T1000 (cell line): ENCODE results near the gene ALG8.
"Not testable (repeated sequence)": the region's sequence is repeated elsewhere in the genome, so short reads cannot be mapped to it uniquely, and the experiment has no call there.

Experiments used
- DNase-seq: peaks from one replicate; lab custom pipeline; 2025; ENCODE audit warnings: mixed read lengths; lab: John Stamatoyannopoulos, UW

The ALG8 gene

DNA sequence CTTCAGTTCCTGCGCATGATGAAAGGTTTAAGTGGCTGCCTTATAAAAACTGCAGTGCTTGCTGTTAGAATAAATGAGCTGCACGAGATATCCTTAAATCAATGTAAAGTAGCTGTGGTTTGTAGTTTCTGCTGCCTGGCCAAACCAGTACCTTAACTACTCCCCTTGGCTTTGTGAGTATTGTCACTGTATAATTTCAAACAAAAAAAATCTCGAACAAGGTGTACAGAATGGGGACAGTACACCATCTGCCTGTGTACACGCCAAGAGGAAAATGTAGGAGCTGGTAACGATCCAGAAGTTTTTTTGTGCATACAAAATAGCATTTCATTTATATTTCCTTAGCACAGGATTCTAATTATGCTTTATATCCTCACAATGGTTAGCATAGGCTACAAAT lies 39.2 kb downstream of the ALG8 start:
- DNase-seq, result no peak

DNA sequence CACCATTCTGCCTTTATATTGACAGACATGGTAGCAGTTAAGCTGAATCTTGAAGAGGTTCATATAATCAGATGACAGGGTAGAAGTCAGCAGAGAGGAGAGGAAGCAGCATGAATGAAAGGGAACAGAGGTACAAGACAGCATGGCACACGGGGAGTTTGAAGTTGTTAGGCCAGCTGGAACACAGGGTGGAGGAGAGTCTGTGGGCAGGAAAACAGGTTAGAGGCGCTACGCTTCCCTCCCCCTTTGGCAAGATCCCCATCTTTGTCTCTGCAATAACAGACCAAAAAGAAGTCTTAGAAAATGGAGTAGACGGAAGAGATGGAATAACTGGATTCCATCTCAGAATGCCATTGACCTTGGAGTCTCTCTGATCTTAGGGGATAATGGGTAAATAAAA lies 39.8 kb downstream of the ALG8 start:
- no peak for DNase-seq

DNA sequence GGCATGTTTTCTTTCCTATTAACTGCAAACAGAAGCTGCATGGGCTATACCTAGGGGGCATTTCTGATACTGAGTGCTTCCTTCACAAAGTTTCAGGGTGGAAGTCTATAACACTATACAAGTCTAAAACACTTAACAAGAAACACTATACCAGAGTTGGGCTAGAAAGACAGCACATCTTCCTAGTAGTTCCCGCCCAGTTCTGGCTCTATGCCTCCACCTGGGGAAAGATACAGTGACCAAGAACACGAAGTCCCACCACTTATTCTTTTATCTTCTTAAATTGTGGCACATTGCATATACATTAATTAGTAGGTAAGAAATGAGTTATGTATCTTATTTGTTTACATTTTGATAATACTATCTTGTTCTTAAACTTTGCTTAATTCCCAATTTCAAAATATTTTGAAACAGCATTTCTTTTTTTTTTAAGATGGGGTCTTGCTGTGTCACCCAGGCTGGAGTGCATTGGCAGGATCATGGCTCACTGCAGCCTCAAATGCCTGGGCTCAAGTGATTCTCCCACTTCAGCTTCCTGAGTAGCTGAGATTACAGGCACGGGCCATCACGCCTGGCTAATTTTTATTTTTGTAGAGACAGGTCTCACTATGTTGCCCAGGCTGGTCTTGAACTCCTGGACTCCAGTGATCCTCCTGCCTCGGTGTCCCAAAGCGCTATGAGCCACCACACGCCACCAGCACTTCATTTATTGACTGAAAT lies 41.6 kb downstream of the ALG8 start:
- no peak for DNase-seq

DNA sequence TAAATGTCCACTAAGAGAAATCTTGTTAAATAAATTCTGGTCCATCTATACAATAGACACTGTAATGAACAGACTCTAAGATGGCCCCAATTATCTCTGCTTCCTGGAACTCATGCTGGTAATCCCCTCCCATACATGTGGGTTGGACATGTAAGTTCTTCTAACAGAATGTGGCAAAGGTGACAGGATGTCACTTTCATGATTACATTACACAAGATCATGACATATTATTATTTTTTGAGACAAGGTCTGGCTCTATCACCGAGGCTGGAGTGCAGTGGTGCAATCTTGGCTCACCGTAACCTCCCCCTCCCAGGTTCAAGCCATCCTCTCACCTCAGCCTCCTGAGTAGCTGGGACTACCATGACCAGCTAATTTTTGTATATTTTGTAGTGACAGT lies 45.2 kb downstream of the ALG8 start:
- DNase-seq, result no peak

DNA sequence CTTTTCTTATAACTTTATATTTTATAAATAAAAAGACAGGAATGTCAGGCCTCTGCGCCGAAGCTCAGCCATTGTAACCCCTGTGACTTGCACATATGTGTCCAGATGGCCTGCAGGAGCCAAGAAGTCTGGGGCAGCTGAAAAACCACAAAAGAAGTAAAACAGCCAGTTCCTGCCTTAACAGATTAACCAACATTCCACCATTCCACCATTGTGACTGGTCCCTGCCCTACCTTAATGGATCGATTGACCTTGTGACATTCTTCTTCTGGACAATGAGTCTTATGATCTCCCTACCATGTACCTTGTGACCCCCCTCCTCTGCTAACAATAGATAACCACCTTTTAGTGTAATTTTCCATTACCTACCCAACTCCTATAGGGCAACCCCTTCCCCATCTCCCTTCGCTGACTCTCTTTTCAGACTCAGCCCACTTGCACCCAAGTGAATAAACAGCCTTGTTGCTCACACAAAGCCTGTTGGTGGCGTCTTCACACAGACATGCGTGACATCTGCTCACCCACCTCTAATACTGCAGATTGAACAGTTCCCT lies 52.8 kb downstream of the ALG8 start:
- not testable (repeated sequence) for DNase-seq

DNA sequence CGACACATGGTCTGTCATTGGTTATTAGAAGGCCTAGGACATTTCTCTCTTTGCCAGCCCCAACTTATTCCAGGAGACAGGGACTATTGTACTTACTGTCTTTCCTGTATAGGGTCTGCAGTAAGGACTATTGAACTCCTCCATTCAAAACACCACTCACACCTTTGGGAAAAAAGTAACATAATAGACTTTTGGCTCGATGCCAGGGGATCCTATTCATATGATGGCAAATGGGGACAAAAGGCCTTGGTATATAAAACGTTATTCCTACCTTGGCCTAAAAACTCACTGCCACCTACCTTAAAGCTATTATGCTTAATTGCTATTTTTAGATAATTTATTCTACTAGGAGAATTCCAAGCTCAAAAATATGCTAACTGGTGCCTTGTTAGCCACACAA lies 53.5 kb downstream of the ALG8 start:
- no peak for DNase-seq

DNA sequence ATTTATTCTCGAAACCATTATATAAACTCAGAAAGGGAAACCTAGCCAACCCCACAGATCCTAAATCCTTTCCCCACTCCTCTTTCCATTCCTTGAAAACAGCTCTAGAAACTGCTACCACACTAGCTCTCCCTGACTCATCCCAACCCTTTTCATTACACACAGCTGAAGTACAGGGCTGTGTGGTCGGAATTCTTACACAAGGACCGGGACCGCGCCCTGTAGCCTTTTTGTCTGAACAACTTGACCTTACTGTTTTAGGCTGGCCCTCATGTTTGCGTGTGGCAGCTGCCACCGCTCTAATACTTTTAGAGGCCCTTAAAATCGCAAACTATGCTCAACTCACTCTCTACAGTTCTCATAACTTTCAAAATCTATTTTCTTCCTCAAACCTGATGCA lies 54.9 kb downstream of the ALG8 start:
- not testable (repeated sequence) for DNase-seq

DNA sequence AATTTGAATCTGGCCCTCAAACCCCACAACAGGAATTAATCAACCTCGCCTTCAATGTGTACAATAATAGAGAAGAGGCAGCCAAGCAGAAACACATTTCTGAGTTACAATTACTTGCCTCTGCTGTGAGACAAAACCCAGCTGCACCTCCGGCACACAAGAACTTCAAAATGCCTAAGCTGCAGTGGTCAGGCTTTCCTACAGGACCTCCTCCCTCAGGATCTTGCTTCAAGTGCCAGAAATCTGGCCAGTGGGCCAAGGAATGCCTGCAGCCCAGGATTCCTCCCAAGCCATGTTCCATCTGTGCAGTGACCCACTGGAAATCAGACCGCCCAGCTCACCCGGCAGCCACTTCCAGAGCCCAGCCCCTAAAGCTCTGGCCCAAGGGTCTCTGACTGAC lies 56.4 kb downstream of the ALG8 start:
- no peak for DNase-seq

DNA sequence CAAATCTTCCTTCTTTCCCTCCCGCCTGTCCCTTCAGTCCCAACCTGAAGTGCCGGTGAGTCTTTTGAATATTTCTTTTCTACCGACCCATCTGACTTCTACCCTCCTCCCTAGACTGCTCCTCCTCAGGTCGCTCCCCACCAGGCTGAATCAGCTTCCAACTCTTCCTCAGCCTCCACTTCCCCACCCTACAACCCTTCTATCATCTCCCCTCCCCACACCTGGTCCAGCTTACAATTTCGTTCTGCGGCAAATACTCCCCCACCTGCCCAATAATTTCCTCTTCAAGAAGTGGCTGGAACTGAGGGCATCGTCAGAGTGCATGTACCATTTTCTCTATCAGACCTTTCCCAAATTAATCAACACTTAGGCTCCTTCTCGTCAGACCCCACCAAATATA lies 57.3 kb downstream of the ALG8 start:
- DNase-seq, result no peak

DNA sequence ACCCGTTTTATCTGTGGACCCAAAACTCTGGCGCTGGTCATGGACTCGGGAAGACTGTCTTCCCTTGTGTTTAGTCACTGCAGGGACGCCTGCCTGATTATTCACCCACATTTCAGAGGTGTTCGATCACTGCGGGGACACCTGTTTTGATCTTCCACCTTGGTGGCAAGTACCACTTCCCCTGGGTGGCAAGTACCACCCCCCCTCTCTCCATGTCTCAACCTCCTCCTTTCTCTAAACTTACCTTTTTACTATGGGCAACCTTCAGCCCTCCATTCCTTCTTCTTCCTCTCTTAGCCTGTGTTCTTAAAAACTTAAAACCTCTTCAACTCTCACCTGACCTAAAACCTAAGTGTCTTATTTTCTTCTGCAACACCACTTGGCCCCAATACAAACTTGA lies 57.8 kb downstream of the ALG8 start:
- no peak for DNase-seq

DNA sequence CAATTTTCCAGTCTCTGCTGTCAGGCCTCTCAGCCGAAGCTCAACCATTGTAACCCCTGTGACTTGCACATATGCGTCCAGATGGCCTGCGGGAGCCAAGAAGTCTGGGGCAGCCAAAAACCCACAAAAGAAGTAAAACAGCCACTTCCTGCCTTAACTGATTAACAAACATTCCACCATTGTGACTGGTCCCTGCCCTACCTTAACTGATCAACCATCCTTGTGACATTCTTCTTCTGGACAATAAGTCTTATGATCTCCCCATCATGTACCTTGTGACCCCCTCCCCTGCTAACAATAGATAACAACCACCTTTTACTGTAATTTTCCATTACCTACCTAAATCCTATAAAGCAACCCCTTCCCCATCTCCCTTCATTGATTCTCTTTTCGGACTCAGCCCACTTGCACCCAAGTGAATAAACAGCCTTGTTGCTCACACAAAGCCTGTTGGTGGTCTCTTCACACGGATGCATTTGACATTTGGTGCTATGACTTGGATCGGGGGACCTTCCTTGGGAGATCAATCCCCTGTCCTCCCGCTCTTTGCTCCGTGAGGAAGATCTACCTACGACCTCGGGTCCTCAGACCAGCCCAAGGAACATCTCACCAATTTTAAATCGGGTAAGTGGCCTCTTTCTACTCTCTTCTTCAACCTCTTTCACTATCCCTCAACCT lies 58.5 kb downstream of the ALG8 start:
- DNase-seq, result no peak

DNA sequence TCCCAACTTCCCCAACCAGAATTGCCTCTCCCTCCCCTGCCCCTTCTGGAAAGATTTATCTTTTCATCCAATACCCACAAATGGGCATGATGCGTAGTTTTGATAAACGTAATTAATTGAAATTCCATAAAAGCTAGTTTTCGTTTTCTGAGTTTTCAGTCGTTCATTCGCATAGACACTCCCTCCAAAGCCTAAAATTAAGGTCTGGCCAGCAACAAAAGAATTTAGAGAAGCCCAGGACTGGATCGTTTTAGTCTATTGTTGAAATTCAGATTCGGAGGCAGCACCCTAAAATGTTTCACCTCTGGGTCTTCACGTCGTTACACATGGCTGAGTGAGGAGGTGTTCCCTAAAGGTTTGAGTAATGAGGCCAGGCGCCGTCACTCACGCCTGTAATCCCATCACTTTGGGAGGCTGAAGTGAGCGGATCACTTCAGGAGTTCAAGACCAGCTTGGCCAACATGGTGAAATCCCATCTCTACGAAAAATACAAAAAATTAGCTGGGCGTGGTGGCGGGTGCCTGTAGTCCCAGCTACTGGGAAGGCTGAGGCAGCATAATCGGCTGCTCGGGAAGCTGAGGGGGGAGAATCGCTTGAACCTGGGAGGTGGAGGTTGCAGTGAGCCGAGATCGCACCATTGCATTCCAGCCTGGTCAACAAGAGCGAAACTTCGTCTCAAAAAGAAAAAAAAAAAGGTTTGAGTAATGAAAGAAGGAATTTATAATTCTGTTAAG lies 59.2 kb downstream of the ALG8 start:
- DNase-seq, result no peak

DNA sequence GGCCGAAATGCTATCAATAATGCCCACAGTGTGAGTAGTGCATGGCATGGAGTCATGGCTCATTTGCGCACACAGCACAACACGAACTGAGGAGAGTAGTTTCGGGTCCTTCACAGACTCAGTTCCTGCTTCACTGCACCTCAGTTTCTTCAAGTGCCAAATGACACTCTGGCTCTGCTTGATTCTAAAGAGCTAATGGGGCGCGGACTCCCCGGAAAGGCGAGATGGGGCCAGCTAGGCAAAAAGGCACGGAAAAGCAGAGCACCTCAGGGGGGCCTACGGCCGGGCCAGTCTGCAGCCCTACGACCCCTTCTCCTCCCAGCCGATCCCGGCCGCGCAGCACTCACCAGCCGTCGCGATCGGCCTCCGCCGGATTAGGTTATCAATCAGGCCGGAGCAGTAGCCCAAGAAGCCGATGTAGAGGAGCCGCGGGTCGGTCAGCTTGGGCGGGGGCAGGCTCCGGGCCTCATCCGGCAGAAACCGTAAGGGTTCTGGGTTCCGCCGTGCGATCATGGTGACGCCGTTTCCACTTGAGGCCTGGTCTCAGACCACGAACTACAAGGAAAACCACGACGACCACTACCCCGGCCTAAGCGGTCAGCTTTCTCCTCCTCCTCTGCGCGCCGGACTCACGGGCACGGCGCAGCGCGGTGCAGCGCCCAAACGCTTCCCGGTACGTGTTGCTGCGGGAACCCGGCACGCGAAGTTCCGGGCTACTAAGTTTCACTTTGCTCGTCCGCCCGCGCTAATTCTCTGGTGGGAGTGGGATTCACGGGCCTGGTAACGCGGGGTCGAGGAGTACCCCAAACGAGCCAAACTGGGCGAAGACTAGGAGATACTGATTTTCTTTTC lies 60.0 kb downstream of the ALG8 start, which contains the start of gene NDUFC2:
NDUFC2 (minus strand) TSS at position 631 of the 852 bp plus-strand sequence; CDS start at position 513, 118 bp downstream.
- DNase-seq, result peak; percentile 29

DNA sequence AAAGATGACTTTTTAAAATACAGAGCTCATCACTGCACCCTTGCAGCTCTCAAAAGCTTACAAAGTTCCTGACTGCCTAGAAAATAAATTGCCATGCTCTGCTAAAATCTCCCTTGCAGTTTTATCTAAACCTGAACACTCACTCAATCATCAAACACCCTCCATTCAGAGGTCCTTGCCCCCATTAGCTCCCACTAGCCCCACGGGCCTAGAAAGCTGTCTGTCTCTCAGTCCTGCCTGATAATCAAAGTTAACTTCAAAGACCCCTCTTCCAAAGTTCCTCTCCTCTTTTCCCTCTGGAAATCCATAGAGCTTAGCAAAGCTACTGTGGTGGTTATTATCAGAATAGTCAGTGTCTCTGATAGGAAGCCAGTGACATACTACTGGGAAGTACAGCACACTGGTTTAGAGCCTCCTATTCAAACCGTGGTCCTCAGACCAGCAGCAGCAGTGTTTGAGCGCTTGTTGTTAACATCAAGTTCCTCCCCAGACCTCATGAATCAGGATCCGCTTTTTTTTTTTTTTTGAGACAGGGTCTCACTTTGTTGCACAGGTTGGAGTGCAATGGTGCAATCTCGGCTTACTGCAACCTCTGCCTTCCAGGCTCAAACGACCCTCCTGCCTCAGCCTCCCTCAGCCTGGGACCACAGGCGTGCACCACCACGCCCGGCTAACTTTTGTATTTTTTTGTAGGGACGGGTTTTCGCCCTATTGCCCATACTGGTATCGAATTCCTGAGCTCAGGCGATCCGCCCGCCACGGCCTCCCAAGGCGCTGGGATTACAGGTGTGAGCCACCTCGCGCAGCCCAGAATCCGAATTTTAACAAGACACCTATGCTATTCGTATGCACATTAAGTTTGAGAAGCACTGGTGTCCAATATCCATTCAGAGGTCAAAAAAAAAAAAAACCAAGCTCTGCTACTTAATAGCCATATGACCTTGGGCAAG lies 60.9 kb downstream of the ALG8 start:
- DNase-seq, result no peak

DNA sequence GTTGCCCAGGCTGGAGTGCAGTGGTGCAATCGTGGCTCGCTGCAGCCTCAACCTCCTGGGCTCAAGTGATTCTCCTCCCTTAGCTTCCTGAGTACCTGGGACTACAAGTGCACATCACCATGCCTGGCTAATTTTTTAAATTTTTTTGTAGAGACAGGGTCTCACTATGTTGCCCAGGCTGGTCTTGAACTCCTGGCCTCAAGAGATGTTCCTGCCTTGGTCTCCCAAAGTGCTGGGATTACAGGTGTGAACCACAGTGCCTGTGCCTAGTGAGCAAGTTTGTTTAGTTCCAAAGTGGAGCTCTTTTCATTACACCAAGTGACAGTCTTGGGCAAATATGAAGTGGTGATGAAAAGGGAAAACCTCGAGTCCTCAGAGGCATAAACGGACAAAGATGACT lies 61.8 kb downstream of the ALG8 start:
- DNase-seq, result not testable (repeated sequence)

DNA sequence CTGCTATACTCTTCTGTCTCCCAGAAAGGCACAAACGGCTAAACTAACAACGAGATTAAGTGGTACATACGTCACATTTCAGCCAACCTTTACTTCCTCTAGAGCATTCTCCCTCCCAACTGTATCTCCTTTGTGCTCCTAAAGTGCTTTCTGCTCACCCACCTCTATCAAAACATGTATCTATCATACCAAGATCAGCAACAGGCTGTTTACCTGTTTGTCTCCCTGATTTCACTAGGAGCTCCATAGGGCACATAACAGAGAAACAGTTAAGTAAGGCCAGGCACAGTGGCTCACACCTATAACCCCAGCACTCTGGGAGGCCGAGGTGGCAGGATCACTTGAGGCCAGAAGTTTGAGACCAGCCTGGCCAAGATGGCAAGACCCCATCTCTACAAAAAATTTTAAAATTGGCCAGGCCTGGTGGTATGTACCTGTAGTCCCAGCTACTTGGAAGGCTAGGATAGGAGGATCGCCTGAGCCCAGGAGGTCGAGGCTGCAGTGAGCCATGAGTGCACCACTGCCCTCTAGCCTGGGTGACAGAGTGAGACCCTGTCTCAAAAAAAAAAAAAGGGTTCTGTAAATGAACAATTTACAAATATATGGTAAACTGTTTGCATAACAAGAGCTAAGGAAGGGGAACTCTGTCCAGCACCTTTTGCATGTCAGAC lies 62.6 kb downstream of the ALG8 start:
- no peak for DNase-seq

DNA sequence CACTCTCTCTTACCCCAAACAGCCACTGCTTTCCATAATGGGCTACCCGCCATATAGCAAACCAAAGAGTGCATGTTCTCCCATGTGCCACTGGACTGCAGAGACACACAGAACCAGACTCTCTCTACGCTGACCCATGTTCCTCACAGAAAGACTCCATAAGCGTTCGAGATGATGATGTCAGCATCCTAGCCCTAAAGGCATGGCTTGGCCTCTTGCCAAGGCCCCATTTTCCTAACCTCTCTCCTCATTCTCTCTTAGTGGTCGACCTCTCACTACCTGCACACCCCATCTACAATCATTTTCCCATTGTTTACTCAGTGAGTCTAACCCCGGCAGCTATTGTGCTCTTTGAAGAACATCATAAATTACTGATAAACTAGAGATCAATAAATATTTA lies 64.7 kb downstream of the ALG8 start:
- DNase-seq, result no peak

DNA sequence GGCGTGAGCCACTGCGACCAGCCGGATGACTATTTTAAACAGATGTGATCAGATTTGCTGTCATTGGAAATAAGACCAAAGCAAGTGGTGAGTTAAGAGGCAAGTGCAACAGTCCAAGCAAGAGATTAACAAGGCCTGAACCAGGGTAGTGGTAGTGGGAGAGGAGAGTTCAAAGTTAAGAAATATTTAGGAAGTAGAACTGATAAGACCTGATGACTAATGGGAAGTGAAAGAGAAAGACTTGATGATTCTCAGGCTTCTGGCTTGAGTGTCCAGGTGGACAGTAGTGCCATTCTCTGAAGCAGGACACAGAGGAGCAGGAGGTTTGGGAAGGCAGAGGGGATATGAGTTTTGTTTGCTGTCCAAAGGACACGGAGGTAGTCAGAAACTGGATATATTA lies 67.0 kb downstream of the ALG8 start:
- no peak for DNase-seq

DNA sequence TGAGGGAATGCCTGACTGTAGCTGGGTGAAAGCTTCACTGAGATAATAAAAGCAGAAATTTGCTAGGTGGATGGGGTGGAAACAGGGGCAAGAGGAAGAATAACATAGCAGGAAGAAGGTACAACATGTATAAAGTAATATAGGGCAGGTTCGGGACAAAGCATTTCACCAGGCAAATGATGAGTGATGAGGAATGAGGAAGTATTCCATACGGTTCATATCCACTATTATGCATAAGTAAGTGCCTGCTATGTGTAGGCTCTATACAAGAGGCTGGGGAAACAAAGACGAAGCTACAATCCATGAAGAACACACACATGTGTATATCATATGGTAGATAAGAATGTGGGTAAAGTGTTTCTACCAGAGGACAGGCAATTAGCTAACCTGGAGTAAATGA lies 67.7 kb downstream of the ALG8 start:
- no peak for DNase-seq

DNA sequence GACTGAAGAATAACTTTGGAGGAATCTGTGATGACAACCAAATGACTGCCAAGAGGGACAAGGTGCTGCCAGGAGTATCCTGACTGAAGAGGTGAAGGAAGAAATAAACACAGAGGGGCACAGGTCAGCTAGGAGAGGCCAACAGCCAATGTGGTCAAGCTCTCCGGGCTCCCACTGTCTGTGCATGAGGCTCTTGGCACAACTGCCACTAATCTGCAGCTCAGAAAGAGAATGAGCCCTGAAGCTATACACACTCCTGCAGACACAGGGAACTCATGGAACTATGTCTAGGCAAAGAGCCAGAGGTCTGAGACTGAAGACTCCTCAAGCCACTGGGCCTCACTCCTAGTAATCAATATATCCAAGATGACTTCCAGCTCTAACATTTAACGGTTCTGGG lies 68.8 kb downstream of the ALG8 start:
- DNase-seq, result no peak
